Measurements from ENCODE around the gene GPC5.

GRCh38 chr13:92407858-92408257, 1009.4 kb downstream of the GPC5 start:
- TF ChIP-seq CTCF (IDR thresholded peaks at IDR 0.05) = no peak
- no peak for TF ChIP-seq POLR2A (IDR thresholded peaks at IDR 0.05)

Measured in testis (tissue), 2 donors.